ENCODE data around the gene SH3BGRL. TPM values are rescaled to one million over a fixed set of nuclear protein-coding genes. Genes with fewer than 3 reads are reported as not detected.

SH3BGRL gene
- polyA plus RNA-seq, 1 experiment, result 276 TPM

DNA sequence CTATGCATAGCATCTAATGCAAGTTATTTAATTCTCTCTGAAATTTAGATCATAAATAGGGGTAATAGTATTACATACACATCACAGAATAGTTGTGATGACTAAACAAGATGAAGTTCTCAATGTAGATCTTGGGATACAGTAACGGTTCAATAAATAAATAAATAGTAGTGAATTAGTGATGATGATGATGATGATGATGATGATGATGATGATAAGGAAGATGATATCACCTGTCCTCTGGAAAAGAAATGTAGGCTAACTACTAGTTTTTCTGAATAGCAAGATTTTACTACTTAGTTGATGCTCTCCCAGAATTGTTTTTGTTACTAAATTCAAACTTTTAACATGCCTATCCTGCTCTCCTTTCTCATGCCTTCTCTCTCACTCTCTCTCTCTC, 30.3 kb downstream of the SH3BGRL start:
- TF ChIP-seq, protein P1, sequence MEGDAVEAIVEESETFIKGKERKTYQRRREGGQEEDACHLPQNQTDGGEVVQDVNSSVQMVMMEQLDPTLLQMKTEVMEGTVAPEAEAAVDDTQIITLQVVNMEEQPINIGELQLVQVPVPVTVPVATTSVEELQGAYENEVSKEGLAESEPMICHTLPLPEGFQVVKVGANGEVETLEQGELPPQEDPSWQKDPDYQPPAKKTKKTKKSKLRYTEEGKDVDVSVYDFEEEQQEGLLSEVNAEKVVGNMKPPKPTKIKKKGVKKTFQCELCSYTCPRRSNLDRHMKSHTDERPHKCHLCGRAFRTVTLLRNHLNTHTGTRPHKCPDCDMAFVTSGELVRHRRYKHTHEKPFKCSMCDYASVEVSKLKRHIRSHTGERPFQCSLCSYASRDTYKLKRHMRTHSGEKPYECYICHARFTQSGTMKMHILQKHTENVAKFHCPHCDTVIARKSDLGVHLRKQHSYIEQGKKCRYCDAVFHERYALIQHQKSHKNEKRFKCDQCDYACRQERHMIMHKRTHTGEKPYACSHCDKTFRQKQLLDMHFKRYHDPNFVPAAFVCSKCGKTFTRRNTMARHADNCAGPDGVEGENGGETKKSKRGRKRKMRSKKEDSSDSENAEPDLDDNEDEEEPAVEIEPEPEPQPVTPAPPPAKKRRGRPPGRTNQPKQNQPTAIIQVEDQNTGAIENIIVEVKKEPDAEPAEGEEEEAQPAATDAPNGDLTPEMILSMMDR (IDR thresholded peaks at IDR 0.05; ENCODE audit: low read depth, low read length), result no peak
- no peaks in the 10 kb centered on the region for H3K27me3 ChIP-seq (ENCODE audit: control insufficient read depth, insufficient read depth, low read length)
- no peak overlapping the region for H3K4me3 ChIP-seq (ENCODE audit: low read depth, low read length)
- POLR2A ChIA-PET, result no interaction called here
- H3K27ac ChIP-seq (ENCODE audit: low read depth, low read length), result no peak overlapping the region
- DNase-seq (ENCODE audit: low read depth, low spot score), result no peak
- no peaks in the 10 kb centered on the region for H3K9me3 ChIP-seq (ENCODE audit: control insufficient read depth, insufficient read depth, low read length)
- CTCF ChIA-PET, result no interaction called here

DNA sequence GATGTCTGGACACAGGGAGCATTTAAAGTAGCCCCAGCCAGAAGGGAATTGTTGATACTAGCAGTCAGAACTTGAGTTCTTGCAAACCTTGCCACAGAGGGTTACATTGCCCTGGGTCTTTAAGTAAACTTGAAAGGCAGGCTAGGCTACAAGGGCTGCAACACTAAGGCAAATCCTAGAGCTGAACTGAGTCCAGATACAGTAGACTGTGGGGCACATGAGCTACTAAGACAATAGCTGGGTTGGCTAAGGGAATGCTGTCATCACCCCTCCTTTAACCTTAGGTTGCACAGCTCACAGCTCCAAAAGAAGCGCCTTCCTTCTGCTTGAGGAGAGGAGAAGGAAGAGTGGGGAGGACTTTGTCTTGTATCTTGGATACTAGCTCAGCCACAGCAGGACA, 35.6 kb downstream of the SH3BGRL start:
- no peak overlapping the region for H3K27ac ChIP-seq (ENCODE audit: low read depth, low read length)
- no peak for DNase-seq (ENCODE audit: low read depth, low spot score)
- no peaks in the 10 kb centered on the region for H3K27me3 ChIP-seq (ENCODE audit: control insufficient read depth, insufficient read depth, low read length)
- CTCF ChIA-PET, result no interaction called here
- POLR2A ChIA-PET, result no interaction called here
- no peak overlapping the region for H3K4me3 ChIP-seq (ENCODE audit: low read depth, low read length)
- TF ChIP-seq, protein P1 (IDR thresholded peaks at IDR 0.05; ENCODE audit: low read depth, low read length), result no peak
- H3K9me3 ChIP-seq (ENCODE audit: control insufficient read depth, insufficient read depth, low read length), result peaks cover 13% of the 10 kb centered on the region

DNA sequence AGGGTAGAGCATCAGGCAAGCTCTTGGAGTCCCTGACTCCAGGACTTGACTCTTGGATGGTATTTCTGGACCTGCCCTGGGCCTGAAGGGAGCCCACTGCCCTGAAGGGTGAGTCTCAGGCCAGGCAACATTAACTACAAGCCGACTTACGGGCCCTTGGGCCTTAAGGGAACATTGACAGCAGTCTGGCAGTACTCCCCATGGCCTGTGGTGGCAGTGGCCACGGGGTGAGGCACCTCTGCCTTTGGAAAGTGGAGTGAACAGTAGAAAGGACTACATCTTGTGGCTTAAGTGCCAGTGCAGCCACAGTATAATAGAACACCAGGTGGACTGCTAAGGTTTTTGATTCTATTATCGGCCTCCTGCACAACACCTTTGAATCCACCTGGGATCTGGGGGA, 36.3 kb downstream of the SH3BGRL start:
- TF ChIP-seq, protein P1 (IDR thresholded peaks at IDR 0.05; ENCODE audit: low read depth, low read length), result no peak
- H3K4me3 ChIP-seq (ENCODE audit: low read depth, low read length), result no peak overlapping the region
- CTCF ChIA-PET, result no interaction called here

DNA sequence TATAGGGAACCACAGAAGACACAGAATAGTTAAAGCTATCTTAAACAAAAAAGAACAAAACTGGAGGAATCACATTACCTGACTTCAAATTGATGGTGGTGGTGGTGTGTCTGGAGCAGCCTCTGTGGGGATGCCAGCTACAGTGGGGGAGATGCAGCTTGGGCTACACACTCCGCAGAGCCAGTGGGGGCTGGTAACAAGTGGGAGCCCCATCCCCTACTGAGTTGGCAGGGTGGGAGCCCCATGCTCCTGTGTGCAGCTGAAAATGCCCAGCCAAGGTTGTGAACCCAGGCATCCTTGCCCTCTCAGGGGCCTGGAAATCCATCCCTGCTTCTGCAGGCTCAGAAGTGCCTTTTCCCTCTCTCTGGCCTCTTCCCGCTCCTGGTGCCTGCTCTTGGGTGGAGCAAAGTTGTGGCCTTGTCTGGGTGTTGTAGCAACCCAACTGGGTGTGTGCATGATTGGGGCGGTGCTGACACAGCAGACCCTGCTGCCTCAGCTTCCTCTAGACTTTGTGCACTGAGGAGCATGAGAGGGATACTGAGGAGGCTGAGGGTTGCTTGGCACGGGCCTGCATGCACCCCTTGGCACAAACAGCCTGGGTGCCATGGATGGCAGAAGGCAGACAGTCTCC, 38.9 kb downstream of the SH3BGRL start:
- TF ChIP-seq, protein P1 (IDR thresholded peaks at IDR 0.05; ENCODE audit: low read depth, low read length), result no peak
- H3K4me3 ChIP-seq (ENCODE audit: low read depth, low read length), result no peak overlapping the region
- ChIA-PET POLR2A (no interaction called here), CTCF (no interaction called here)
- H3K27ac ChIP-seq (ENCODE audit: low read depth, low read length), result no peak overlapping the region
- H3K9me3 ChIP-seq (ENCODE audit: control insufficient read depth, insufficient read depth, low read length), result peaks cover 13% of the 10 kb centered on the region
- no peak for DNase-seq (ENCODE audit: low read depth, low spot score)
- H3K27me3 ChIP-seq (ENCODE audit: control insufficient read depth, insufficient read depth, low read length), result no peaks in the 10 kb centered on the region

More for the DNA sequence above, 36.3 kb downstream of the SH3BGRL start:
- POLR2A ChIA-PET, result no interaction called here
- H3K9me3 ChIP-seq (ENCODE audit: control insufficient read depth, insufficient read depth, low read length), result peaks cover 13% of the 10 kb centered on the region
- H3K27ac ChIP-seq (ENCODE audit: low read depth, low read length), result no peak overlapping the region
- H3K27me3 ChIP-seq (ENCODE audit: control insufficient read depth, insufficient read depth, low read length), result no peaks in the 10 kb centered on the region
- DNase-seq (ENCODE audit: low read depth, low spot score), result no peak

DNA sequence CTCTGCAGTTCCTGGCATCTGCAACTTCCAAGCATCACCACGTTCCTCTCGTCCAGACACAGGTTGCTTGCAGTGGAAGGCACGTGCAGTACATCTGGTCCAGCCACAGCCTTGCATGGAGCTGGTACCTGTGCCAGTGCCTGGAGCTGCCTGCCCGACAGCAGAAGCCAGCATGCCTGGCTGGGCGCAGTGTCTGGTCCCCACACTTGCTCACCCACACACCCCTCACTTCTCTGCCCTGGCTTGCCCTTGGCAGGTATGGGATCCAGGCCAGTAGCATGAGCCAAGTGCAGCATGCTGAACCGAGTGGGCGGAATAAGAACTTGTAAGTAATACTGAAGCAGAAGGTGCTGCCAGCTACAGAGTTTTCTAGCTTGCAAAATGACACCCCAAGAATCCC, 39.9 kb downstream of the SH3BGRL start:
- CTCF ChIA-PET, result no interaction called here
- H3K9me3 ChIP-seq (ENCODE audit: control insufficient read depth, insufficient read depth, low read length), result peaks cover 13% of the 10 kb centered on the region
- H3K27me3 ChIP-seq (ENCODE audit: control insufficient read depth, insufficient read depth, low read length), result no peaks in the 10 kb centered on the region
- no peak overlapping the region for H3K27ac ChIP-seq (ENCODE audit: low read depth, low read length)
- no peak for DNase-seq (ENCODE audit: low read depth, low spot score)
- H3K4me3 ChIP-seq (ENCODE audit: low read depth, low read length), result no peak overlapping the region
- POLR2A ChIA-PET, result no interaction called here
- TF ChIP-seq, protein P1 (IDR thresholded peaks at IDR 0.05; ENCODE audit: low read depth, low read length), result no peak
